Measurements from ENCODE around the gene THAP11.

Gene THAP11

DNA sequence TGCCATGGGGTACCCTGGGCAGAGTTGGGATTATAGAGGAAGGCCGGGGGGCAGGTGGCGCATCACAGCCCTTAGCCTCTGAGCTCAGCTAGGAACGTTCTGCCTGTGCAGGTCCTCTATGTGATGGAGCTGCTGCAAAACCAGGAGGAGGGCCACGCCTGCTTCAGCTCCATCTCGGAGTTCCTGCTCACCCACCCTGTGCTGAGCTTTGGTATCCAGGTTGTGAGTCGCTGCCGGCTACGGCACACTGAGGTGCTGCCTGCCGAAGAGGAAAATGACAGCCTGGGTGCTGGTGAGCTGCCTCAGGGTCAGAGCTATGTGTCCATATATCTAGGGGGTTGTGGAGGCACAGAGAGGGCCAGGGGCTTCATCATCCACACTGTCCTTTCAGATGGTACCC, 36.7 kb downstream of the THAP11 start:
- H3K27ac ChIP-seq: no peak overlapping the region
- H3K4me3 ChIP-seq: no peak overlapping the region

DNA sequence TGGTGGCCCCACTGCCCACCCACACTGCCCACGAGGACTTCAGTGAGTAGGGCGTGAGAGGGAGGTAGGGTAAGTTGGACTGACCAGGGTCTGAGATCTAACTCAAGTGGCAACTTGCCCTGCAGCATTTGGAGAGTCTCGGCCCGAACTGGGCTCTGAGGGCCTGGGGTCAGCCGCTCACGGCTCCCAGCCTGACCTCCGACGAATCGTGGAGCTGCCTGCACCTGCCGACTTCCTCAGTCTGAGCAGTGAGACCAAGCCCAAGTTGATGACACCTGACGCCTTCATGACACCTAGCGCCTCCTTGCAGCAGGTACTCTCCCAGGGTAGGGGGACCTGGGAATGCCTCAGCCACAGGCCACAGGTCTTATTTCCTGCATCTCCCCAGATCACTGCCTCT, 37.3 kb downstream of the THAP11 start:
- Histone ChIP-seq H3K4me3 (no peak overlapping the region), H3K27ac (no peak overlapping the region)

DNA sequence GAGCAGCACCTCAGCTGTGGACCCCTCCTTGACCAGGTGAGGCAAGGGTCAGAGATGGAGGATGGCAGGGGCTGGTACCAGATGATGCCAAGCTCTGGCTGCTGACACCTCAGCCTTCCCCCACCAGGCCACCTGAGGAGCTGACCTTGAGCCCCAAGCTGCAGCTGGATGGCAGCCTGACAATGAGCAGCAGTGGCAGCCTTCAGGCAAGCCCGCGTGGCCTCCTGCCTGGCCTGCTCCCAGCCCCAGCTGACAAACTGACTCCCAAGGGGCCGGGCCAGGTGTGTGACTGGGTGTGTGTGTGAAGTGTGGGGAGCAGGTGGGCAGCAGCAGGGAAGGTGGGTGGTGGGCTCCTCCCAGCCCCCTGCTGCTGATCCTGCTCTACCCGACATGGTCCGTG, 37.8 kb downstream of the THAP11 start:
- no peak overlapping the region for H3K27ac ChIP-seq
- no peak overlapping the region for H3K4me3 ChIP-seq

DNA sequence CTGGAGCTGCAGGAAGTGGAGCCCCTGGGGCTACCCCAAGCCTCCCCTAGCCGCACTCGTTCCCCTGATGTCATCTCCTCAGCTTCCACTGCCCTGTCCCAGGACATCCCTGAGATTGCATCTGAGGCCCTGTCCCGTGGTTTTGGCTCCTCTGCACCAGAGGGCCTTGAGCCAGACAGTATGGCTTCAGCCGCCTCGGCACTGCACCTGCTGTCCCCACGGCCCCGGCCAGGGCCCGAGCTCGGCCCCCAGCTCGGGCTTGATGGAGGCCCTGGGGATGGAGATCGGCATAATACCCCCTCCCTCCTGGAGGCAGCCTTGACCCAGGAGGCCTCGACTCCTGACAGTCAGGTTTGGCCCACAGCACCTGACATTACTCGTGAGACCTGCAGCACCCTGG, 38.5 kb downstream of the THAP11 start:
- Histone ChIP-seq H3K27ac (no peak overlapping the region), H3K4me3 (no peak overlapping the region)

DNA sequence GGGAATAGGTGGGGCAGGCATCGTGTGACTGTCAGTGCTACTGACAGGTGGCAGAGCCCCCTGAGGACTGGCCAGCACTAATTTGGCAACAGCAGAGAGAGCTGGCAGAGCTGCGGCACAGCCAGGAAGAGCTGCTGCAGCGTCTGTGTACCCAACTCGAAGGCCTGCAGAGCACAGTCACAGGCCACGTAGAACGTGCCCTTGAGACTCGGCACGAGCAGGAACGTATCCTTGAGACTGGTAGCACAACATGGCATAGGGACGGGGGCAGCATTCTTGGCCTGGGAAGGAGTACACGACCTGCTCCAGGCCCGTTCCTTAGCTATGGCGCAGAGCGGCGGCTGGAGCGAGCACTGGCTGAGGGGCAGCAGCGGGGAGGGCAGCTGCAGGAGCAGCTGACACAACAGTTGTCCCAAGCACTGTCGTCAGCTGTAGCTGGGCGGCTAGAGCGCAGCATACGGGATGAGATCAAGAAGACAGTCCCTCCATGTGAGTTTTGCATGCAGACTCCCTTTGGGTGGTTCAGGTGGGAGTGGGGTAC, 39.6 kb downstream of the THAP11 start:
- H3K27ac ChIP-seq: no peak overlapping the region

DNA sequence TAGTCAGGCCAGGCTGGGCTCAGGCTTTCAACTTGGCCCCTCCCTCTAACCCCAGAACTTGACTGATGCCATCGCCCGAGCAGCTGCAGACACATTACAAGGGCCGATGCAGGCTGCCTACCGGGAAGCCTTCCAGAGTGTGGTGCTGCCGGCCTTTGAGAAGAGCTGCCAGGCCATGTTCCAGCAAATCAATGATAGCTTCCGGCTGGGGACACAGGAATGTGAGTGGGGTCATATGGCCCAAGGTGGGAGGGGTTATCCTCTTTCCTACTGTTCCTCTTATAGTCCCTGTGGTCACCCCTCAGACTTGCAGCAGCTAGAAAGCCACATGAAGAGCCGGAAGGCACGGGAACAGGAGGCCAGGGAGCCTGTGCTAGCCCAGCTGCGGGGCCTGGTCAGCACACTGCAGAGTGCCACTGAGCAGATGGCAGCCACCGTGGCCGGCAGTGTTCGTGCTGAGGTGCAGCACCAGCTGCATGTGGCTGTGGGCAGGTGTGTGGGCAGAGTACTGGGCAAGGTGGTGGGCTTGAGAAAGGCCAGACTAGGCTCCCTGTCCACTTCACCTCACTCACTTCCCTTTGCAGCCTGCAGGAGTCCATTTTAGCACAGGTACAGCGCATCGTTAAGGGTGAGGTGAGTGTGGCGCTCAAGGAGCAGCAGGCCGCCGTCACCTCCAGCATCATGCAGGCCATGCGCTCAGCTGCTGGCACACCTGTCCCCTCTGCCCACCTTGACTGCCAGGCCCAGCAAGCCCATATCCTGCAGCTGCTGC, 40.4 kb downstream of the THAP11 start:
- no peak overlapping the region for H3K27ac ChIP-seq
- H3K4me3 ChIP-seq: no peak overlapping the region

More for the DNA sequence above, 39.6 kb downstream of the THAP11 start:
- H3K4me3 ChIP-seq: no peak overlapping the region

DNA sequence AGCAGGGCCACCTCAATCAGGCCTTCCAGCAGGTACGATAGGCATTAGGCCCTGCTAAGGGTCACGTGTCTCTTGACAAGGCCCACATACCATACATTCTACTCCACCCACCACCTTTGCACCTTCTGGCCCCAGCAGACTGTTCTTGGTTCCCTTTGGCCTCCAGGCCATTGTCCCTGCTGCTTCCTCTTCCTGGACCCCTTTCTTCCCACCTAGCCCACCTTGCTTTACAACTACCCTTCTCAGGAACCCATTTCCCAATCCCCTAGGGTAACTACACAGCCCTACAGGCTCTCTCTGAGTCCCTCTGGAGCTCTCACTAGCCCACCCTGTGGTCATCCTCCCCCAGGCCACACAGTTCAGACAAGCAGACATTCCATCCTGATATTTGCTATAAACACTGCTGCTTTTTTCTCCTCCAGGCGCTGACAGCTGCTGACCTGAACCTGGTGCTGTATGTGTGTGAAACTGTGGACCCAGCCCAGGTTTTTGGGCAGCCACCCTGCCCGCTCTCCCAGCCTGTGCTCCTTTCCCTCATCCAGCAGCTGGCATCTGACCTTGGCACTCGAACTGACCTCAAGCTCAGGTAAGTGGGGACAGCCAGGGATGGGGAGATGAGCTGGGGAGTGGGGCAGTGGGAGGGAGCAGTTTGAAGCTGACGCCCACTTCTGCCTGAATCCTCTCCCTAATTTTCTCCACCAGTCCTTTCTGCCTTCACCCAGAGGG, 41.2 kb downstream of the THAP11 start:
- H3K4me3 ChIP-seq: no peak overlapping the region
- H3K27ac ChIP-seq: no peak overlapping the region

DNA sequence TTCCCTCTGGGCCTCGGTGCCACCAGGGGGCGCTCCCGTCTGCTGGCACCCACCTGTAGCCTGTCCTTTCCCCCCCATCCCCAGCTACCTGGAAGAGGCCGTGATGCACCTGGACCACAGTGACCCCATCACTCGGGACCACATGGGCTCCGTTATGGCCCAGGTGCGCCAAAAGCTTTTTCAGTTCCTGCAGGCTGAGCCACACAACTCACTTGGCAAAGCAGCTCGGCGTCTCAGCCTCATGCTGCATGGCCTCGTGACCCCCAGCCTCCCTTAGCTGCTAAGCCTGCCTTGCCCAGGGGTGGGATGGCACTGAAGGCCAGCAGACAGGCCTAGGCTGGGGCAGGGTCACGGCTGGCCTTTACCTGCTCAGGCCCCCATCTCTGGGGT, 41.7 kb downstream of the THAP11 start:
- Histone ChIP-seq H3K4me3 (no peak overlapping the region), H3K27ac (no peak overlapping the region)

DNA sequence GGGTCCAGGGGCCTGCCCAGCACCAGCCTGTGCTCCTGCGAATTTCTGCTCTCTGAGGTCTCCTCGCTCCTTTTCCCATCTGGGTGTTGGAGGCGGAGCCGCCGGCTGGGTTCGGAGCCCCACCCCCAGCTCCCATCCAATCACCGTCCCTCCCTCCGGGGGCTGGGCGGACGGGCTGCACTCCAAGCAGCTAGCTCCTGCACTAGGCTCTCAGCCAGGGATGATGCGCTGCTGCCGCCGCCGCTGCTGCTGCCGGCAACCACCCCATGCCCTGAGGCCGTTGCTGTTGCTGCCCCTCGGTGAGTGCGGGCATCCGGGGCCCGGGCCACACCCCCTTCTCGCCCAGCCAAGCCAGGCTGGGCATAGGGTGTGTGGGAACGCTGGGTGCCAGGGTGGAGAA, 42.6 kb downstream of the THAP11 start, which contains the start of gene NRN1L:
Gene NRN1L, plus strand, starts transcription at position 202 of the 400 bp plus-strand sequence. Its CDS starts 19 bp downstream, at position 221.
- no peak within 1 kb of the TSS for H3K4me3 ChIP-seq
- peak within 1 kb of the TSS in 1 of 21 experiments; percentile 26 for H3K27ac ChIP-seq

DNA sequence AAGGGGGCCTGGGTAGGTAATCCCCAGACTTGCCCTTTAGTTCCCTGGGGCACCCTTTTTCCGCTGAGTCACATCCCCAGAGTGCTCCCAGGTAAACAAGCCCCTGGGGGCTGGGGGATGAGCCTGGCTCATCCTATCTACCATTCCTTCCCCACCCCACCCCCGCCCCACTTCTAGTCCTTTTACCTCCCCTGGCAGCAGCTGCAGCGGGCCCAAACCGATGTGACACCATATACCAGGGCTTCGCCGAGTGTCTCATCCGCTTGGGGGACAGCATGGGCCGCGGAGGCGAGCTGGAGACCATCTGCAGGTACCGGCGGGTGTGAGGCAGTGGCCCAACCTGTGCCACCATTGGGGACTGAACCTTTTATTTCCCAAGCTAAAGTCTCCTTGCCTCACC, 43.4 kb downstream of the THAP11 start:
- Histone ChIP-seq H3K27ac (no peak overlapping the region), H3K4me3 (no peak overlapping the region)

DNA sequence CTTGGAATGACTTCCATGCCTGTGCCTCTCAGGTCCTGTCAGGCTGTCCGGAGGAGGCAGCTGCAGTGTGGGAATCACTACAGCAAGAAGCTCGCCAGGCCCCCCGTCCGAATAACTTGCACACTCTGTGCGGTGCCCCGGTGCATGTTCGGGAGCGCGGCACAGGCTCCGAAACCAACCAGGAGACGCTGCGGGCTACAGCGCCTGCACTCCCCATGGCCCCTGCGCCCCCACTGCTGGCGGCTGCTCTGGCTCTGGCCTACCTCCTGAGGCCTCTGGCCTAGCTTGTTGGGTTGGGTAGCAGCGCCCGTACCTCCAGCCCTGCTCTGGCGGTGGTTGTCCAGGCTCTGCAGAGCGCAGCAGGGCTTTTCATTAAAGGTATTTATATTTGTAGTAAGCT, 43.9 kb downstream of the THAP11 start:
- Histone ChIP-seq H3K4me3 (no peak overlapping the region), H3K27ac (no peak overlapping the region)

DNA sequence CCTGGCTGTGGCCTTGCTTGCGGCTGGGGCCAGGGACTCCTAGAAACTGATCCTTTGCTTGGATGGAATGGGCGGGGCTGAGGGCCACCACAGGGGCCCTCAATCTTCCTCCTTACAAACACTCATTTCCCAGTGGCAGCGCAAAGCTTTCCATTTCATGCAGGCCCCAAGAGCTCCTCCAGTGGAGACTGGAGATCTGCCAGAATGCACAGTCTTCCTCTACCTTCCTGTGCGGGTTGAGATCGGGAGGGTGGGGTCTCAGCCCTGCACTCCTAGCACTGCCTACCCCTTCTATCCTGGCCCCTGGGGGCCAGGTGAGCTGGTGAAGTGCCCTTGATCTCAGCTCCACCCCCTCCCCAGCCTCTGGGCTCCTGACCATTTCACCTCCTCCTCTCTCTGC, 44.3 kb downstream of the THAP11 start:
- Histone ChIP-seq H3K4me3 (no peak overlapping the region), H3K27ac (no peak overlapping the region)

DNA sequence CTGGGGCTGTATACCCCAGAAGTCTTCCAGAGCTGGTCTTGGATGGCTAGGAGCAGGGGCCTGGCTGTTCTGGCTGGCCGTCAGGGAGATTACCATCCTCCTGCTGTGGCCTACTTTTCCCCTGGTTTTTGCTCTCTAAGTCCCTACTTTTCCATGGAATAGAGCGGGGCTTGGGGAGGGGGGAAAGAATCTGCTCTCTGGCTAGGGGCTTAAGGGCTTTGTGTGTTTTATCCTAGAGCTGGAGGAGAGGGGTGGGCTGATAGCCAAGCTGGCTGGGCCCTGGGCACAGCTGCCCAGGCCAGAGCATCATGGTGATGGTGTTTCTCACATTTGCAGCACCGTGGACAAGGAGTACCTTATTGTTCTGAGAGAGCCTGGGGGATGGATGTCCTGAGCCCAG, 46.2 kb downstream of the THAP11 start:
- Histone ChIP-seq H3K4me3 (no peak overlapping the region), H3K27ac (no peak overlapping the region)

DNA sequence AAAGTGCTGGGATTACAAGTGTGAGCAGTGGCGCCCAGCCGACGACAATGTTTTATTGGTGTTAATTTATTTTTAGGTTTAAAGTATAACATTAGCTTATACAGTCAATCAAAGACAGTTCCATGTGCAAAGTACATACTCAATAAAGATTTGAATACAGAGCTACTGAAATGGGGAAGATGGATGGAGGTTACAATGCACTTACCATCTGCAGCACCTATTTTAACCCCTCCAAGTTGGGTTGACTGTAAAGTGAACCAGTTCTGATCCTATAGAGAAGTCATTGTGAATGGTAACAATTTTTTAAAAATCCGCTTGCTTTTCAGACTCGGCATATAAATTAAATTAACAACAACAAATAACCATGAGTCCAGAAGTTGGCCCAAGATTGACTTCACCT, 50.3 kb downstream of the THAP11 start:
- Histone ChIP-seq H3K27ac (peak overlapping the region in 15 of 21 experiments; percentile 45 to 99 (median 95)), H3K4me3 (peak overlapping the region; percentile 21 to 97 (median 87))

DNA sequence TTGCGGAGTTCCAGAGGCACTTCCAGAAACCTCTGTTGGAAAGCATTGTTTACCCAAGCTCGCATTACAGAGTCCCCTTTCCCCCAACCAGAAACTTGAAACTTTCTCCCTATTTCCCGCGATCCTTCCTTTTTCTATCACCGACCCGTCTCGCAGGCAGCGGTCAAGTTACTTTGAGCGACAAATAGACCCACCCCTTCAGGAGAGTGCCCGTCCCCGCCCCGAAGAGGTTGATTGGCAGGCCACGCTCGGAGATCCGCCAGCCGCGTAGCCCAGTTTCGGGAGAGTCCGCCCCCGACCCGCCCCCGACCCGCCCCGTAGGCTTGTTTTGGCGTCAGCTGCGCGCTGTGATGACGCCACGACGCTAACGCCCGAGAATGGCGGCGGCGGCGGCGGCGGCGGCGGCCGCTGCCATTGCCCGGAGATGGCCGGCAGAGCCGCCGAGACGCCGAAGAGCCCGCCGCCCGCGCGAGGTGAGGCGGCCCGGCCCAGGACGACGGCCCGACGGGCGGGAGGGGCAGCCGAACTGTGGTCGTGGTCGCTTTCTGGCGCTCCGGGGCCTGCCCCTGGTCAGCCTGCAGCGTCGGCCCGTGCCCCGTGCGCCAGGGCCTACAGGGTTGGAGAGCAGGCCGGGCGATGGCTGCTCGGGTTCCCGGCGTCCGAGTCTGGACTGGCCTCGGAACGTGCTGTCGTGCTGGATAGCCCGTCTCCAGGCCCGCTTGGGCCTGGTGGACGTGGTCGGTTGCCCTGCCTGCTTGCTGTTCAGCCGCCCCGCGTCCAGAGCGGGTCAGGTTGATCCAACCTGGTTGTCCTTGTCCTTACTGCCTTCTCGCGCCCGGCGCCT, 51.0 kb downstream of the THAP11 start, which contains the start of gene PSKH1:
Gene PSKH1, plus strand, starts transcription at position 356 of the 844 bp plus-strand sequence. CDS start 15,496 bp downstream, outside the sequence.
- peak within 1 kb of the TSS; percentile 83 to 100 (median 95) for H3K27ac ChIP-seq

More for the DNA sequence above, 51.0 kb downstream of the THAP11 start, which contains the start of gene PSKH1:
- H3K4me3 ChIP-seq: peak within 1 kb of the TSS; percentile 66 to 97 (median 91)
